GM21786 (cell line): Measurements from ENCODE around the gene DFFB.

Experiments used
- ATAC-seq: cut with Tn5 transposase; IDR thresholded peaks from one replicate; pipeline ENCODE4 v1.9.1; 2021; ENCODE audit not compliant: unreplicated experiment

The DFFB gene

GRCh38 chr1:3831689-3832088, 25.6 kb upstream of the DFFB start:
- no peak for ATAC-seq

- no peak for ATAC-seq
These were observed 22.6 kb upstream of the DFFB start for GRCh38 chr1:3834701-3835100.

- no peak for ATAC-seq
These were observed 20.9 kb upstream of the DFFB start for GRCh38 chr1:3836421-3836820.

GRCh38 chr1:3837200-3837599, 20.1 kb upstream of the DFFB start:
- no peak for ATAC-seq

GRCh38 chr1:3837685-3838084, 19.6 kb upstream of the DFFB start:
- ATAC-seq, result no peak

- no peak for ATAC-seq
These were observed 18.5 kb upstream of the DFFB start for GRCh38 chr1:3838788-3839187.

- no peak for ATAC-seq
These were observed 15.8 kb upstream of the DFFB start for GRCh38 chr1:3841491-3841890.

- ATAC-seq, result no peak
These were observed 14.4 kb upstream of the DFFB start for GRCh38 chr1:3842912-3843311.

GRCh38 chr1:3846541-3846940, 10.7 kb upstream of the DFFB start:
- ATAC-seq, result no peak

- no peak for ATAC-seq
These were observed 10.2 kb upstream of the DFFB start for GRCh38 chr1:3847081-3847480.

- no peak for ATAC-seq
These were observed 6.4 kb upstream of the DFFB start for GRCh38 chr1:3850857-3851256.

- no peak for ATAC-seq
These were observed 6.0 kb upstream of the DFFB start for GRCh38 chr1:3851292-3851691.

- ATAC-seq, result no peak
These were observed 5.2 kb upstream of the DFFB start for GRCh38 chr1:3852091-3852490.

GRCh38 chr1:3852711-3853485, 4.4 kb upstream of the DFFB start:
- no peak for ATAC-seq

- ATAC-seq, result no peak
These were observed 484 bp downstream of the DFFB start for GRCh38 chr1:3857791-3858129.

GRCh38 chr1:3858231-3858981, 1.1 kb downstream of the DFFB start:
- ATAC-seq, result no peak

- ATAC-seq, result no peak
These were observed 6.1 kb downstream of the DFFB start for GRCh38 chr1:3863231-3863935.

- no peak for ATAC-seq
These were observed 7.6 kb downstream of the DFFB start for GRCh38 chr1:3864884-3865283.

GRCh38 chr1:3865606-3866160, 8.4 kb downstream of the DFFB start:
- ATAC-seq, result no peak

- ATAC-seq, result no peak
These were observed 11.3 kb downstream of the DFFB start for GRCh38 chr1:3868464-3869006.

GRCh38 chr1:3869751-3870301, 12.6 kb downstream of the DFFB start:
- no peak for ATAC-seq
